ENCODE results near the gene C20orf144.
"Not testable (repeated sequence)": the region's sequence is repeated elsewhere in the genome, so short reads cannot be mapped to it uniquely, and the experiment has no call there.

C20orf144 gene

DNA sequence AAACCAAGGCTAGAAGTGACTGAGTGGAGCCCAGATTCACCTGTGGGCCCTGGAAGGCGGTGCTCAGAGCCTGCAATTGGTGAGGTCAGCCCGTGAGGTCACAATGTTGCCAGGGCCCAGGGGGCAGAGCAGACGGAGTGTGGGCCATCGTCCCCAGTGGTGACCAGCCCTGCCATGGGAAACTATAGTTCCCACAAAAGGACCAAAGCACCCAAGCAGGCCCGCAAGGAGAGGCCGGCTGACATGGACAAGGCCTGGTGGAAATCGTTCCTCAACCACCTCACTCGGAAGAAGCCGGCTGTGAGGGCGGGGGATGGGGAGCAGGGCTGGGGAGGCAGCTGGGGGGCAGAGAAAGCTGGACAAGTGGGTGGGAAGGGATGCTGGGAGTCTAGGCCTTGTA is at the start of gene C20orf144:
Gene C20orf144 (plus strand): TSS at position 156 of the 400 bp plus-strand sequence. CDS start 19 bp downstream, at position 175.
- DNase-seq = no peak

DNA sequence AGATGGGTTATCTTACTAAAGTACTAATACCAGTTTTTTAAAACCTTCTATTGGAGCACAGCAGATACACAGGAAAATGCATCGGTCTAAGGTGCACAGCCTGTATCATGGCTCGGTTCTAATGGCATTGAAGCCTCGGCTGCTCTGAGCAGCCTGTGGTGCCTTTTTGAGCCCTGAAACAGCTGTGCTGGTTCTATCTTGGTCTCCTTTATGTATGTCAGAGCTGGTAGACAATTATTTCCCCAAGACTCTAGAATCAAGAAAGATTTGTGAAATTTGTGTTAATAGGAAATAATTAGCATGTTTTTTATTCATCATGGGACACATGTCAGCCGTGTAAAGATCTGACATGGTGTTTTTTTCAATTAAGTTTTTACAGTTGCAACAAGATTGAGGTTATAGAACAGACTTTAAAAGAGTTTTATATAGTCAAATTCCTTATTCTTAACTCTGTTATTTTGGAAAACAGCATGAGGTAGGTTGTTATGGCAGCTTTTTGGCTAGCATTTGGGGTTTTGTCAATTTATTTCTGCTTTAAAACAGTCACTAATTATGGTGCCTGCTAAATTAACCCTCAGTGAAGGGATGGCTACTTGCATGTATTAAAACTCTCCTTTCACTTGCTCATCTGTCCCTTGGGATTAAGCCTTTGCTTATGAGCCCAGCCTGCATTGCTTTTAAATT is 40.3 kb upstream of the C20orf144 start:
- no peak for DNase-seq

DNA sequence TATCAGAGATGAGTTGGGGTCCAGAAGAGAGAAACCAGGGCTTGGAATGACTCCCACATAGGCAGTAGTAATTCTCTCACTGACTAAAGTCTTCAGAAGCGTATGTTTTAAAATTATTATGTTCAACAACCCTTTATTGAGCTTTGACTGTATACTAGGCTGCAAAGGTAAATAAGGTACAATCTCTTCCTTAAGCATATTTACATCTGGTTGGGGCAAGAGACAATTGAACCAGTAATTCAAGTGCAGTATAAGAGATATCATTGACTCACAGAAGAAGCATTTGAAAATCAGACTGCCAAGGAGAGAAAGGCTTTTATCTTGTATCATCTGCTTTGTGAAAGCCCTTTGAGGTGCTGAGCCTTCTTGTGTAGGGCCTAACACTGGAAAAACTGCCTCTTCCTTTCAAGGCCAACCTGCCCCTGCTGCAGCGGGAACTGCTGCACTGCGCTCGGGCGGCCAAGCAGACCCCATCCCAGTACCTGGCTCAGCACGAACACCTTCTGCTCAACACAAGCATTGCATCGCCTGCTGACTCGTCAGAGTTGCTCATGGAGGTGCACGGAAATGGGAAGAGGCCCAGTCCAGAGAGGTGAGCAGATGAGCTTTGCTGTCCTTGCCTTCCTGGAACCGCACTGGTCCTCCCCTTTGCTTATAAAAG is 39.3 kb upstream of the C20orf144 start:
- no peak for DNase-seq

DNA sequence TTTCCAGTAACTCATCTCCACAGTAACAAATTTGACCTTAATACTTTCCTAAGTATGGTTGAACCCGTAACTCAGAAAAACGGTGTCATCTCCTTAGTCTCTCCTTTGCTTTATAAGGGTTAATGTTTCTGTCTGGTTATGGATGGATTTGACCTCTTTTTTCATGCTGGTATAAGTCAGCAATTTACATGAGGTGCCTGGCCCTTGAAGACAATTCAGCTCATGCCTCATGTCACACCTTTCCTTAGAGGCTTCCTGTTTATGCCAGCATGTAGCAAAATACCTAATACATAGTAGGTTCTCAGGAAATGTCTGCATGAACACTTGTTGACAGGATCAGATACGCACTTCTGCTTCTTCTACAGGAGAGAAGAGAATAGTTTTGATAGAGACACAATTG is 37.7 kb upstream of the C20orf144 start:
- peak; percentile 43 for DNase-seq

DNA sequence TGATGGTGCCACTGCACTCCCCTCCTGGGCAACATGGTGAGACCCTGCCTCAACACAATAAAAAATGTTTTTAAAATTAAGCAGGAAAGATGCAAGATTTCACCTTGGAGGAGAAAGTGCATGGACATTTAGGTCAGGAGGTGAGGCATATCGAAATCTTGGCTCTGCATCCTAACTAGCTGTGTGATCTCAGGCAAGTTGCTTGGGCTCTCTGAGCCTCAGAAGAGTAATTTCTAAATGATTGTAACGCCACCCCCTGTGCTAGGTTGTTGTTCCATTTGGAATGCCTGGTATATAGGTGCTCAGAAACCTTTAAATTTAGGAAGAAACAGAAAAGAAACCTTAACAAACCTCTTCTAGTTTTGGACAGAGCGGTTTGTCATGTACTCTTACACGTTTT is 35.9 kb upstream of the C20orf144 start:
- DNase-seq = no peak

DNA sequence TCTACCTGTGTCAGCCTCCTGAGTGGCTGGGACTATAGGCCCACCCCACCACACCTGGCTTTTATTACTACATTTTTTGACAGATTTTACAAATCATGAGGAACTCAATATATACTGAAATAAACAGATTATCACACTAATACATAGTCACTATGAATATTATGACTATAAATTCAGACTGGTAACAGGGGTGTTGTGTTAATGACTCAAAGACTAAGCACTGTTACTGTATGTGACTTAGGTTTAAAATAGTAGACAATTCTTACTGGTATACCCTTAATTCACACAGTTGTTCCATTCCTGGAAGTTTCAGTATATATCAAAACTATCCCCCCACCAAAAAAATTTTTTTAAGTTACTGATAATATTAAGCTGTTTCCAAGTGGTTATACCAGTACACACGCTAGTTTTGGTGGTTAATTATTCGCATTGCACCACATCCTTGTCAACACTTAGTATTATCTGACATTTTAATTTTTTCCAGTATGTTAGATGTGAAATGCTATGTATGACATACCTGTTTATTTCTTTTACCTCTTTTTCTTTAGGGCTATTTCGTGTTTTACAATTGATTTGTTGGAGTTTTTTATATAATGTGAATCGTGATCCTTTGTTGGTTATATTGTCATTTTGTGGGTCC is 34.4 kb upstream of the C20orf144 start:
- DNase-seq = no peak

DNA sequence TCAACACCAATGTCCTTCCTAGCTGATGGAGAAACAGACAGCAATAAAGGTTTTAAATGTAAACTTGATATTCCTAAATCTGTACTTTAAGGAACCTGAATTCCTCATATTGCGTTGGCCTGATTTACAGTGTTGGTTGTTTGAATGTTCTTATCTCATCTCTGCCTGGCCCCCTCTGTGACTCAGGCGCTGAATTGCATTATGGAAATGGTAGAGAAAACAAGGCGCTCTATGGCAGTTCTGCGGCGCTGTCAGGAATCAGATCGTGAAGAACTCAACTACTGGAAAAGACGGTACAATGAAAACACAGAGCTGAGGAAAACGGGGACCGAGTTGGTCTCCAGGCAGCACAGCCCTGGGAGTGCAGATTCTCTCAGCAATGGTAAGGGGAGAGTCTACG is 32.6 kb upstream of the C20orf144 start:
- no peak for DNase-seq

DNA sequence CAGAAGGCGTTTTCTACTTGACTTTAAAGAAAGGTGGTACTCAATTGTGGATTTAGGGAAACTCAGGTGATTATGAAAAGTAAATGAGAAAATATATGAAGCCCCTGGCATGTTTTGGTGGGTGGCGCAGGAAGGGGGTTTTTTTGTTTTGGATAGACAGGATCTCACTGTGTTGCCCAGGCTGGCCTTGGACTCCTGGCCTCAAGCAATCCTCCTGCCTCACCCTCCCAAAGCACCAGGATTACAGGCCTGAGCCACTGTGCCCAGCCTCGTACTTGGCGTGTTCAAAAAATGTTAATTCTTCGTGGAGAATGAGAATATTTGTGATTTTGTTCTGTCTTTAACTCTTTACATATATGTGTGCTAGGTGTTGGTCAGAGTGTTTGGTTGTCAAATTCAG is 32.1 kb upstream of the C20orf144 start:
- no peak for DNase-seq

DNA sequence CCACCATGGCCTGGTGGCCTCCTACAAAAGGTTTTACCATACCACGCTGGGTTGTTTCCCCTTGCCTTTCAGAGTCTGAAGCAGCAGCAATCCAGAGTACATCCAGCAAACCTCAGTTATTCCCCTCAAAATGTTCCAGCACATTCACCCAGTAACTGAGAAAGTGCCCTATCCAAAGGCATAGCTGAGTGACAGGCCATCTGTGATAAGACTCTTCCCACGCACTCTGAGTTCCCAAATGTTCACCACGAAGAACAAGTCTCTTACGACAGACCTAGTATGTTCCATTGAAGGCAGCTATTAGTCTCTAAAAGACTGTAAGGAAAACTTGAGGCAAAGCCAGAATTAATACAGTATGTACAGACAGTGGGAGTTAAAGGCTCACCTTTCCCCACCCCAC is 31.6 kb upstream of the C20orf144 start:
- no peak for DNase-seq

DNA sequence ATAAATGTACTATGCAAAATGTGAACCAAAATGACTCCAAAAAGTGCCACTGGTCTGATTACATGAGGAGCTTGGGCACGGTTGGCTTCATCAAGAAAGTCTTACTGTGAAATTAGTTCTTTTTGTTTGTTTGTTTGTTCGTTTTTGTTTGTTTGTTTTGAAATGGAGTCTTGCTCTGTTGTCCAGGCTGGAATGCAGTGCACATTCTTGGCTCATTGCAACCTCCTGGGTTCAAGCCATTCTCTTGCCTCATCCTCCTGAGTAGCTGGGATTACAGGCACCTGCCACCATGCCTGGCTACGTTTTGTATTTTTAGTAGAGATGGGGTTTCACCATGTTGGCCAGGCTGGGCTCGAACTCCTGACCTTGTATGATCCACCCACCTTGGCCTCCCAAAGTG is 30.2 kb upstream of the C20orf144 start:
- DNase-seq = not testable (repeated sequence)

DNA sequence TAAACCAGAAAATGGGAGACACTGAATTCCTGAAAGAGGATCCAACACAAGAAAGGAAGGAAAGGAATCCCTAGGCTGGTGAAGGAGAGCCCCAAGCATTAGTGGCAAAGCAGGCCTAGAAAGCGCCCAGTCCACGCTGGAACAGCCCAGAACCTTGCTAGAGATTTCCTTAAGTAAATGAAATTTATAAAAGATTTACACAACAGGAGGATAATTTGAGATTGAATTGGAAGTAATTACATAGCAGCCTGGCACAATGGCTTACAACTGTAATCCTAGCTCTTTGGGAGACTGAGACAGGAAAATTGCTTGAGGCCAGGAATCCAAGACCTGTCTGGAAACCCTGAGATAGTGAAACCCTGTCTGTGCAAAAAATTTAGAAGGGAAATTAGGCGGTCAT is 26.8 kb upstream of the C20orf144 start:
- DNase-seq = no peak

DNA sequence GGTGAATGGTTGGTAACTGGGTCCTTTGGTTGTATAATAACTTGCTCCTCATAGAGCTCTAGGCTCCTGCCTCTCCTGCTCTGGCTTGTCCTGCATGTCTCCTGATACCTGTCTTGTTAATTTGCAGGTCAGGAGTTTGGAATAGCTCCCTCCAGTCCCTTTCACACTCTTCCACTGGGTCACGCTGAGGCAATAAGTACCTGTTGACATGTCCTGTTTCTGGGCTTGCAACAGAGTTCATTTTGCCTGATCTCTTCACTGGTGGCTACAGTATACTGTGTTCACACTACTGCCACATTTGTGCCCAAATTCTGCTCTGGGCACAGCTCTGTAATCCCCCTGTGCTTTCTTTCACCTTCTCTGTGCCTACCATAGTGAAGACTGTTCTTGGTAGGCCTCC is 25.4 kb upstream of the C20orf144 start:
- no peak for DNase-seq

DNA sequence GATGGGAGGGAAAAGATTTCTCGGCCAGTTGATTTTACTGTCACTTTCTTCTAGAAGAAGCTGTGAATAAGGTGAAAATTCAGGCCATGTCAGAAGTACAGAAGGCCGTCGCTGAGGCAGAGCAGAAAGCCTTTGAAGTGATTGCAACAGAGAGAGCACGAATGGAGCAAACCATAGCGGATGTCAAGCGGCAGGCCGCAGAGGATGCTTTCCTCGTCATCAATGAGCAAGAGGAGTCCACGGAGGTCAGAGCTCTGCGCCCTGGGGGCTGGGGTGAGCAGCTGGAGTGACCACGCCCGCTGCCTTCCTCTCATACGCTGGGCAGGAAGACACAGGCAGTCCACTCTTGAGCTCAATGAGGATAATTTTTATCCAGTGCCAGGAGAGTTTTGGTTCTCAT is 21.8 kb upstream of the C20orf144 start:
- DNase-seq = no peak

DNA sequence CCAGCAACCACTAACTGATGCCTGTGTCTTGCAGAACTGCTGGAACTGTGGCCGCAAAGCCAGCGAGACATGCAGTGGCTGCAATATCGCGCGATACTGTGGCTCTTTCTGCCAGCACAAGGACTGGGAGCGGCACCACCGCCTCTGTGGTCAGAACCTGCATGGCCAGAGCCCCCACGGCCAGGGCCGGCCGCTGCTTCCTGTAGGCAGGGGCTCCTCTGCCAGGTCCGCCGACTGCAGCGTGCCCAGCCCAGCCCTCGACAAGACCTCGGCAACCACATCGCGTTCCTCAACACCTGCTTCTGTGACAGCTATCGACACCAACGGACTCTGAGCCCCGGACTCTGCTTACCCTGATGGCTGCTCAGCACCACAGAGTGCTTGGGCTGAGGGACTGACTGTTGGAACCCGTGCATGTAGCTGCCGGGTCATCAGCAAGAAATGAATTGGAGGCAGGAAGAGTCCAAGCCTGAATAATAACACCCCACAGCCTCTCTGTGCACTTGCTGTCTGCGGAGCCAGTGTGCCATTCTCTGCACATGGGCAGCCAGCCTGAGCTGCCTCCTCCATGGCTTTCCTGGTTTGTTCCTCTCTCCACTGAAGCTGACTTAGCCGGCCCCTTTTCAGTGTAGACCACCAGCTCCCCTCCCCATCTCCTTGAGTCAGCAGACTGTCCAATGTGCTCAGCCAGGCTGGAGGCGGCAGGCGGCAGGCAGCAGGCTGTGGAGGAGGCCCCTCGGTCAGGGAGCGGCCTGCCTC is 17.6 kb upstream of the C20orf144 start:
- no peak for DNase-seq

DNA sequence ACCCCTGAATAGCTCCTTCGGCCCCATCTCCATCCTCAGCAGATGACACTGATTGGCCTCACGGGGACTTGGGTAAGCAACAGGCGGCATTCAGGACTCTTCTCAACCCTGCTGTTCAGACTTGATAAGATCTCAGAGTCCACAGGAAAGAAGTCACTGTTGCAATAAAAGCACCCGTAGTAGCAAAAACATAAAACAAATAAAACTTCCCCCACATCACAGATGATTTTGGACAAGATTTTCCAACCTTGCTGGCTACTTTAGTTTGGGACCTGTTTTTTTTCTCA is 17.1 kb upstream of the C20orf144 start:
- DNase-seq = no peak

DNA sequence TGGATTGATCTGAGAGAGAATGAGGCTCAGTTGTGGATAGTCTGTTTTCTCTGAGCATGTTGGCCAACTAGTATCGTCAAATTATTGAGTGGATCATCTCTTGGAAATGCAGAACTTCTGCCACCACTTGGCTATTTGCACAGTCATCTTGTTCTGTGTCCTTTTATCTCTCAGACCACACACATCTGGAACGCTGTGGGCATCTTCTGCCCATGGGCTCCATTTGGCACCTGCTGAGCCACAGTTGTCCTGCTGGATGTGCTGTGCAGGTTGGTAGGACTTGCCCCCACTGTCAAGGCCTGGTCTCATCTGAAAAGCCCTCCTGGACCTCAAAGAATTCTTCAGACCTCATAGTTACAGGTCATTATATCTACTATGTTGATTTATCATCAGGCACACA is 16.7 kb upstream of the C20orf144 start:
- no peak for DNase-seq

DNA sequence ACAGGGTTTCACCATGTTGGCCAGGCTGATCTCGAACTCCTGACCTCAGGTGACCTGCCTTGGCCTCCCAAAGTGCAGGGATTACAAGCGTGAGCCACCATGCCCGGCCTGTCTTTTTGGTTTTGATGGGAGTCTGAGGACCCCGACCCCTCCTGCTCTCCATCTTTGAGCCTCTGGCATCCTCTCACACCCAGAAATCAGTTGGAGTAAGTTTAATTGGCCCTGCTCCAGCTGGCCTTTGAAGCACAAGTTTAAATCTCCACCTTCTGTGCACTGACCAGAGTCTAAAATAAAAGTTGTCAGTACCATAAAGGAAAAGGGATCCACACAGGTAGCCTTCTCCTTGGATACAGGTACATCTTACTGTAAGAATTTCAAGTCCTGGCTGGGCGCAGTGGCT is 15.9 kb upstream of the C20orf144 start:
- DNase-seq = no peak

DNA sequence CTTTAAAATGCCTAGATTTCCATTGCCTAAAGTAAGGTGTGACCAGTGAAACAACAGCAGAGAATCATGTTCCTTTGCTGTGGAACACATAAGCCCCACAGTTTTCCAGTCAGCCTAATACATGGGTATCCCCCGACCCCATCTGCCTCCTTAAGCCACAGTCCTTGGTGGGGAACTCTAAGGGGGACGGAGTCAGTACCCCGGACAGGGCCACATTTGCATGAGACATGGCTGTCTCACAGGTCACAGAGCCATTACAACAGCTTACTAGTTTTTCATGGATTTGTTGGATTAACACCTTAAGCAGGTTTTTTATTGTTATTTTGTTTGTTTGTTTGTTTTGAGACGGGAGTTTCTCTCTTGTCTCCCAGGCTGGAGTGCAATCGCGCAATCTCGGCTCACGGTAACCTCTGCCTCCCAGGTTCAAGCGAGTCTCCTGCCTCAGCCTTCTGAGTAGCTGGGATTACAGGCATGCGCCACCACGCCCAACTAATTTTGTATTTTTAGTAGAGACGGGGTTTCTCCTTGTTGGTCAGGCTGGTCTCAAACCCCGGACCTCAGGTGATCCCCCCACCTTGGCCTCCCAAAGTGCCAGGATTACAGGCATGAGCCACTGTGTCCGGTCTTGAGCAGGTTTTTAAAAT is 15.0 kb upstream of the C20orf144 start:
- DNase-seq = not testable (repeated sequence)

DNA sequence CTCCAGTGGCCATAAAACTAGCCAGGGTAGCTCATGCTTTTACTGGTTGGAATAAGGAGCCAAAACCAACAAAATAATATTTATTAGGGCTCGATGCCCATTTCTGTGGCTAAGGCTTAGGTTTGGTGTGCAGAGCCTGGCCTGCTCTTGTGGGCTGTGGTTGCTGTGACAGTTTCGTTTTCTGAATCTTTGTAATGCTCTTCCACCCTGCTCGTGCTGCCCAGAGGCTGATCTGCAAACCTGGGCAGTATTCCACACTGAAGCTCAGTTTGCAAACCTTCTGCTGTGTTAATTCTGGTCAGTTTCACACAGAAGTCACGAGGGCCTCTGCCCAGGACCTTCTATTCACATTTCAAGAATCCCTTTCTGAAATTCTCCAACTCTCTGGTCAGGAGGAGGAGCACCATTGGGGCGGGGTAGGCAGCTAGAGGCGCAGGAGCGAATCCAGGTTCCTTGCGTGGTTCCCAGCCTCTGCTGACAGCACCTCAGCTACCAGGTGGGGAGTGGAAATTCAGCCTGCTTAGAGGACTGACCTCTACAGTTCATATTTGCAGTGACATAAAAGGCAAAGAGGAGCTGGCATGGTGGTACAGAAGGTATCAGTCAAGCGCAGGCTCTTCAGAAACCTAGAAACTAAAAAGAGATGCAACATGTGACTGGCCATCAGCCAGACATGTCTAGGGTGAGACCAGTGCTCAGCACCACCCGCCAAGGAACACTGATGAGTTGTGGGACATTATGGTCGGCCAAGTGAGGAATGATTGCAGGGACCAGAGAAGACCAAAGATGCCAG is 14.3 kb upstream of the C20orf144 start:
- DNase-seq = peak; percentile 27

DNA sequence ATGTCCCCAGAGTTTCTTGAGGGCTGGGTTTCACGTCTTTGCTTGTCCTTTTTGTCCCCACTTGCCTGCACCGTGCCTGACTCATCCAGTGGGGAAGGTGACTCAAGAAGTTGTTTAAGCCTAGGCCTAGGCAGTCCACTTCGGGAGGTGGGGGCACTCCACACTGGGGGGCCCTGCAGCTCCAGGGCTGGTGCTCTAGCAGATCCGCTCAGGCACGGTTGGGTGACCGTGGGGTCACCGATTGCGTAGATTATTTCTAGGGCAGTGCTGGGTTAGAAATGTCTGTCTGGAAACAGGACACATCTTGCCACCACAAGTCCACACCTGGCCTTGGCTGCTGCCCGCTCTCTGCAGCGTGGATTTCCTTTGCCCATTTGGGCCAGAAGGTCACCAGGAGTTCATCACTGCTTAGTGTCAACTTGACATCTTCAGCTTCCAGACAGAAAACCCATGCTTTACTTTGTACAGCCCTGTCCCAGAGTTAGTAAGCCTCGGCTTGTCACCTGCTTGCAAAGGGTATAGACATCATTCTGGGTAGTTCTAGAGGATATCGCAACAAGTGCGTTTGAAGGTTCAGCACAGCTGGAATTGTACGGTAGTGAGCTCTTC is 13.6 kb upstream of the C20orf144 start:
- no peak for DNase-seq

DNA sequence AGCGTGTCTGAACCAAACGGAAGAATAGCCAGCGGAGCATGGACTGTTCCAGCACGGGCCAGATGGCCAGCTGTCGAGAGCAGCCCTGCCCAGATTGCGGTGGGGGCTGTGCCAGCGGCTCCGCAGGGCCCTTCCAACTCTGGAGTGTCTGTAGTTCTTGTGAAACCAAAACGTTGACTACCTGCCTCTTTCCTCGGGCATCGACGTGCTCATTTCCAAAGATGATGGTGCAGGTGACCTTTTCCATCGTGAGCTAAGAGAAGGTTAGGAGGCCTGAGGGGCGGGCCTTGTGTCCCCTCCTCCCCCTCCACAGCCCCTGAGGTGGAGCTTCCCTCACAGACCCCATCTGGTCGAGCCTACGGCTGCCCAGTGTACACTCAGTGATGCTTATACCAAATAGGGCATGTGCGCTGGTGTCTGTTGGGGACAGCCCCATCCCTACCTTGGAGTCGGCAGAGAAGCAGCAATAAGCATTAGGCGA is 12.9 kb upstream of the C20orf144 start:
- no peak for DNase-seq
